Neutrophil (primary cell): Measurements from ENCODE around the gene LAYN.

Experiments used
- H3K27ac ChIP-seq: fragments of 200-600 bp; sonication (generic); 2 replicates; pipeline ENCODE4 v1.5.1; 2016; ENCODE audit warnings: mild to moderate bottlenecking, moderate library complexity
- H3K27me3 ChIP-seq: fragments of 200-600 bp; sonication (generic); 2 replicates; pipeline ENCODE4 v1.6.0; 2016; ENCODE audit warnings: mild to moderate bottlenecking
- H3K36me3 ChIP-seq: fragments of 200-600 bp; sonication (generic); 2 replicates; pipeline ENCODE4 v1.5.1; 2017
- H3K4me1 ChIP-seq, 2 experiments: fragments of 200-600 bp in 1 of 2; sonication (generic) in 1 of 2; 1 replicate in 1 of 2; 2 replicates in 1 of 2; pipeline versions ENCODE4 v1.5.1 to v1.6.1; 2013 to 2016; ENCODE audit warnings: low read depth in 1 of 2, low read length in 1 of 2, mild to moderate bottlenecking in 1 of 2, moderate library complexity in 1 of 2; ENCODE audit not compliant: control insufficient read depth in 1 of 2, insufficient read depth in 1 of 2
- H3K4me3 ChIP-seq, 2 experiments: fragments of 200-600 bp in 1 of 2; sonication (generic) in 1 of 2; 1 replicate in 1 of 2; 2 replicates in 1 of 2; pipeline ENCODE4 v1.5.1; 2013 to 2016; ENCODE audit warnings: low read depth in 1 of 2, low read length in 1 of 2, mild to moderate bottlenecking in 1 of 2, moderate library complexity in 1 of 2
- H3K9me3 ChIP-seq: fragments of 200-600 bp; sonication (generic); 2 replicates; pipeline ENCODE4 v1.5.1; 2016
- CTCF ChIP-seq: fragments of 200-600 bp; sonication (generic); IDR thresholded peaks from 2 replicates; pipeline ENCODE4 v1.5.1; 2016; ENCODE audit warnings: antibody characterized with exemption

LAYN gene

GRCh38 chr11:111531687-111532364, 8.7 kb upstream of the LAYN start:
- H3K36me3 ChIP-seq, result no peaks in the 10 kb centered on the region
- peaks cover 31% of the 10 kb centered on the region for H3K27me3 ChIP-seq
- no peak overlapping the region for H3K27ac ChIP-seq
- no peak overlapping the region for H3K4me3 ChIP-seq
- no peak for TF ChIP-seq CTCF
- no peaks in the 10 kb centered on the region for H3K9me3 ChIP-seq
- no peaks in the 10 kb centered on the region for H3K4me1 ChIP-seq

- Histone ChIP-seq H3K36me3 (no peaks in the 10 kb centered on the region), H3K27ac (no peak overlapping the region), H3K27me3 (peaks cover 36% of the 10 kb centered on the region), H3K4me1 (no peaks in the 10 kb centered on the region), H3K4me3 (no peak overlapping the region), H3K9me3 (no peaks in the 10 kb centered on the region)
- TF ChIP-seq CTCF, result no peak
Measured at GRCh38 chr11:111532365-111532709, 8.2 kb upstream of the LAYN start.

- Histone ChIP-seq H3K4me1 (peaks cover 5 to 8% of the 10 kb centered on the region in 2 experiments), H3K4me3 (no peak overlapping the region), H3K36me3 (no peaks in the 10 kb centered on the region), H3K9me3 (no peaks in the 10 kb centered on the region), H3K27me3 (peaks cover 66% of the 10 kb centered on the region), H3K27ac (no peak overlapping the region)
- no peak for TF ChIP-seq CTCF
Measured at GRCh38 chr11:111535281-111535680, 5.2 kb upstream of the LAYN start.

GRCh38 chr11:111537336-111537860, 3.1 kb upstream of the LAYN start:
- H3K4me1 ChIP-seq, result peaks cover 16 to 26% of the 10 kb centered on the region in 2 experiments
- H3K27me3 ChIP-seq, result peaks cover 82% of the 10 kb centered on the region
- no peaks in the 10 kb centered on the region for H3K9me3 ChIP-seq
- H3K36me3 ChIP-seq, result no peaks in the 10 kb centered on the region
- no peak overlapping the region for H3K4me3 ChIP-seq
- no peak overlapping the region for H3K27ac ChIP-seq
- TF ChIP-seq CTCF, result no peak

GRCh38 chr11:111538407-111539114, 2.0 kb upstream of the LAYN start:
- peaks cover 94% of the 10 kb centered on the region for H3K27me3 ChIP-seq
- H3K36me3 ChIP-seq, result no peaks in the 10 kb centered on the region
- no peak overlapping the region for H3K27ac ChIP-seq
- no peak overlapping the region for H3K4me3 ChIP-seq
- H3K9me3 ChIP-seq, result no peaks in the 10 kb centered on the region
- H3K4me1 ChIP-seq, result peaks cover 16 to 26% of the 10 kb centered on the region in 2 experiments
- no peak for TF ChIP-seq CTCF
